ENCODE data around the gene TRAF6.

DNA sequence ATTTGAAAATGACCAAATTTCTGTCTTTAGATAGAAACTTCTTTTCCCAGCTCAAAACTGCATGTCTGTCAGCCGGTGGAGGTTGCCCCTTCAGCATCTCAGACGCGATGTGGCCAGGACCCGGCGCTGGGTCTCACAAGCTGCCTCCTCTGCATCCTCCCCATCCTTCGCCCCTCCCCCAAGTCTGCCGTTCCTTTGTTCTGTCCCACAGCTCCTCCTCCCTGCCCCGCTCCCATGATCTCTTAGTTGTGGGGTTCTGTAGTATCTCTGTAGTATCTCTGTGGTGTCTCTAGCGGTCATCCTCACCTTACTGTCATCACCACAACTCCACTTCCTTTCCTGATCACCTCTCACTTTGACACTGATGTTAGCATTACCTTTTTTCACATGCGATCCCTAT lies 49.9 kb downstream of the TRAF6 start:
- TF ChIP-seq EP300 (IDR thresholded peaks at IDR 0.05; ENCODE audit: borderline replicate concordance), result no peak
- TF ChIP-seq FOXM1 (IDR thresholded peaks at IDR 0.05; ENCODE audit: borderline replicate concordance, low read depth), result no peak
- no peak for TF ChIP-seq CREB1 (IDR thresholded peaks at IDR 0.05; ENCODE audit: low read depth)
- no peak for TF ChIP-seq RAD21 (IDR thresholded peaks at IDR 0.05; ENCODE audit: low read depth)
- TF ChIP-seq, protein P1, sequence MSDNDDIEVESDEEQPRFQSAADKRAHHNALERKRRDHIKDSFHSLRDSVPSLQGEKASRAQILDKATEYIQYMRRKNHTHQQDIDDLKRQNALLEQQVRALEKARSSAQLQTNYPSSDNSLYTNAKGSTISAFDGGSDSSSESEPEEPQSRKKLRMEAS (IDR thresholded peaks at IDR 0.05), result no peak
- TF ChIP-seq, protein P2, sequence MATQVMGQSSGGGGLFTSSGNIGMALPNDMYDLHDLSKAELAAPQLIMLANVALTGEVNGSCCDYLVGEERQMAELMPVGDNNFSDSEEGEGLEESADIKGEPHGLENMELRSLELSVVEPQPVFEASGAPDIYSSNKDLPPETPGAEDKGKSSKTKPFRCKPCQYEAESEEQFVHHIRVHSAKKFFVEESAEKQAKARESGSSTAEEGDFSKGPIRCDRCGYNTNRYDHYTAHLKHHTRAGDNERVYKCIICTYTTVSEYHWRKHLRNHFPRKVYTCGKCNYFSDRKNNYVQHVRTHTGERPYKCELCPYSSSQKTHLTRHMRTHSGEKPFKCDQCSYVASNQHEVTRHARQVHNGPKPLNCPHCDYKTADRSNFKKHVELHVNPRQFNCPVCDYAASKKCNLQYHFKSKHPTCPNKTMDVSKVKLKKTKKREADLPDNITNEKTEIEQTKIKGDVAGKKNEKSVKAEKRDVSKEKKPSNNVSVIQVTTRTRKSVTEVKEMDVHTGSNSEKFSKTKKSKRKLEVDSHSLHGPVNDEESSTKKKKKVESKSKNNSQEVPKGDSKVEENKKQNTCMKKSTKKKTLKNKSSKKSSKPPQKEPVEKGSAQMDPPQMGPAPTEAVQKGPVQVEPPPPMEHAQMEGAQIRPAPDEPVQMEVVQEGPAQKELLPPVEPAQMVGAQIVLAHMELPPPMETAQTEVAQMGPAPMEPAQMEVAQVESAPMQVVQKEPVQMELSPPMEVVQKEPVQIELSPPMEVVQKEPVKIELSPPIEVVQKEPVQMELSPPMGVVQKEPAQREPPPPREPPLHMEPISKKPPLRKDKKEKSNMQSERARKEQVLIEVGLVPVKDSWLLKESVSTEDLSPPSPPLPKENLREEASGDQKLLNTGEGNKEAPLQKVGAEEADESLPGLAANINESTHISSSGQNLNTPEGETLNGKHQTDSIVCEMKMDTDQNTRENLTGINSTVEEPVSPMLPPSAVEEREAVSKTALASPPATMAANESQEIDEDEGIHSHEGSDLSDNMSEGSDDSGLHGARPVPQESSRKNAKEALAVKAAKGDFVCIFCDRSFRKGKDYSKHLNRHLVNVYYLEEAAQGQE (IDR thresholded peaks at IDR 0.05; ENCODE audit: low read depth), result no peak
- TF ChIP-seq TEAD4 (IDR thresholded peaks at IDR 0.05), result no peak
- TF ChIP-seq TAF1 (IDR thresholded peaks at IDR 0.05; ENCODE audit: low read depth), result no peak
- TF ChIP-seq ZBTB7A (IDR thresholded peaks at IDR 0.05; ENCODE audit: low read depth), result no peak
- no peak for TF ChIP-seq EGR1 (IDR thresholded peaks at IDR 0.05)
- TF ChIP-seq YY1 (IDR thresholded peaks at IDR 0.05; ENCODE audit: low read depth), result no peak
- no peak for TF ChIP-seq NFIC (IDR thresholded peaks at IDR 0.05)
